Omental fat pad (tissue), 4 donors: ENCODE results near the gene NINJ1. TPM values are rescaled to one million over a fixed set of nuclear protein-coding genes. Genes with fewer than 3 reads are reported as not detected.
"Not testable (repeated sequence)": the region's sequence is repeated elsewhere in the genome, so short reads cannot be mapped to it uniquely, and the experiment has no call there.

Experiments
- ATAC-seq: fragments of 150-250 bp; one replicate; pipeline ENCODE4 v1.9.1; 2016; ENCODE audit warnings: mild to moderate bottlenecking, moderate library complexity; ENCODE audit not compliant: low FRiP score
- DNase-seq: peaks from one replicate; pipeline ENCODE4 v3.0.0-alpha.2; 2019; ENCODE audit warnings: low spot score
- CTCF ChIP-seq, 3 donors: fragments of 450-650 bp; IDR thresholded peaks; one replicate each; pipeline ENCODE4 v1.5.1; 2016 to 2017; ENCODE audit warnings: antibody characterized with exemption in 3 of 3, mild to moderate bottlenecking in 3 of 3, moderate library complexity in 2 of 3
- total RNA-seq, 4 donors: library from RNA; depleted of rRNA; stranded (reverse); fragments of >200 nt; gene quantifications; one replicate each; pipeline ENCODE4 v1.1.0, GENCODE V29; 2016

Gene NINJ1
- total RNA-seq, 4 donors from 2014 or later, result 63.3 to 137 (median 104) TPM

DNA sequence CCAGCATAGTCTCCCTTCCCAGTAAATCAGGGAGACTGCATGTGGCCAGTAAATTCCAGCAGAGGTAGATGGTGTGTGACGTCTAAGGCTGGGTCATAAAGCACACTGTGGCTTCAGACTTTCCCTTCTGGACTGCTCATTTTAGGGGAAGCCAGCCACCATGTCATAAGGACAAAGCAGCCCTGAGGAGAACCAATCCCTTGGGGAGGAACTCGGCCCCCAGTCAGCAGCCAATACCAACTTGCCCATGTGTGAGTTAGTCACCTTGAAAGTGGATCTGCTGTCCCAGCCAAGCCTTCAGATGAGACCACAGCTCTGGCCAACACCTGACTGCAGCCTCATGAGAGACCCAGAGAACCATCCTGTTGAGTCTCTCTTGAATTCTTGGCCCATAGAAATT lies 14.7 kb upstream of the NINJ1 start:
- ATAC-seq, result no peak
- DNase-seq, result no peak
- no peak for TF ChIP-seq CTCF (IDR thresholded peaks at IDR 0.05)

- ATAC-seq (no peak), DNase-seq (no peak)
- no peak for TF ChIP-seq CTCF (IDR thresholded peaks at IDR 0.05)
These were observed 13.6 kb upstream of the NINJ1 start for GRCh38 chr9:93147632-93148031.

- not testable (repeated sequence) for DNase-seq, ATAC-seq
These were observed 12.6 kb upstream of the NINJ1 start for GRCh38 chr9:93146696-93147095.

- no peak for ATAC-seq
- TF ChIP-seq CTCF (IDR thresholded peaks at IDR 0.05), result no peak
- no peak for DNase-seq
These were observed 9.9 kb upstream of the NINJ1 start for GRCh38 chr9:93143830-93144530.

DNA sequence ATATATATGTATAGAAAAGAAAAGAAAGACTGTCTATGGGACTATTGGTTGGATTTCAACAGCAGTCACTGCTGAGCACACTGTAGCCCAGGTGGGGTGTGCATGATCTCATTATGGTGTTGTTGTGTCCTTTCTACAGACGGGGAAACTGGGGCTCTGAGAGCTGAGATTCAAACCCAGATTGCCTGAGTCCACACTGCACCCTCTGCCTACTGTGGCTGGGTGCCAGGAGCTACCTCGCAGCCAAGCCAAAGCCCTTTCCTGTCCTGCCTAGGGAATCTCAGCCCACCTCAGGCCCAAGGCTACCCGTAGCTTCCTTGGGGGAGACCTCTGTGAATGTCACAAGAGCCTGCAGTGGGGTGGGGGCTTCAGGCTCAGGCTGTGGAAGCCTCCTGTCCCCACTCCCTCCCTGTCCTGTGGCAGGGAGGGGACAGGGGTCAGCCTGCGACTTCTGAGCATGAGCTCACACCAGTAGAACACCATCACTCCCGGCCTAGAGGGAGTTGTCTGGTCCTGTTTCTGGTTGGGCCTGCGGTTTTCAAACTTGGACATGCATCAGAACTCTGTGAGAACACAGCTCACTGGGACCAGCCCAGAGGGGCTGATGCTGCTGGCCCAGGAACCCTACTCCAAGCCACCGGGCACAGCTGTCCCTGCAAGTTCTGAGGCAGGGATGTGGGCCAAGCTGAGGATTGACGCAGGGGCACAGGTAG lies 7.9 kb upstream of the NINJ1 start:
- no peak for TF ChIP-seq CTCF (IDR thresholded peaks at IDR 0.05)
- ATAC-seq (no peak), DNase-seq (no peak)

DNA sequence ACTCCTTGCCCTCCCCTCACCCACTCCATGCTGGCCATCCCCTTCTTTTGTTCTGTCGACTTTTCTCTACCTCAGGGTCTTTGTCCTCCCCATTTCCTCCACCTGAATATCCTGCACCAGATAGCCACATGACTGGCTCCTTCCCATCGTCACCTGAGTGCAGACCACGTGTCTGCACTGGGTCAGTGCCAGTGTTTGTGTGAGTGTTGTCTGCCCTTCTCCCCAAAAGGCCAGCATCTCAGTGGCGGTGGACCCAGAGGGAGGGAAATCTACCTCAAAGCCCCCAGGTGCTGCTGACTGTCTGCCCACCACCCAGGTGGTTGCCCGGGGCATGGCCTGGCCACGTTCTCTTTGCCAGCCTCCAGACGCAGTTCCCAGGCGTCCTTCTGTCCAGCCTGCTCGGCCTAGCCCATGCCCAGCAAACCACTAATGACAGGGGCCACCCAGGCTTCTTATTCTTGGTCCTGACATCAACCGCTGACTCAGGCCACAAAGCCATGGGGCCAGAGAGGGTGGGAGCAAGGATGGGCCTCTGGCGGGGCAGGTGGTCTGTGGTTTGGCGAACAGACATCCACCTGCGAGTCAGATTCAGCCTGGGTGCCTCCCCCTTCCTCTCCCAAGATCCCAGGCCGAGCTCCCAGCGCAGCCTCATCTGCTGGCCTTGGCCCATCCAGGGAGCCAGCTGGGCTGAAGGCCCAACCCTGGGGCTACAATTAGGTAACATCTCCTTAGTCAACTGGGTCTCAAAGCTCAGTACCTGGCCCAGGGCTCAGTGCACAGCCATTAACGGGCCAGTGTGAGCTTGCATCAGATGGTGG lies 5.5 kb upstream of the NINJ1 start:
- DNase-seq (no peak), ATAC-seq (no peak)
- no peak for TF ChIP-seq CTCF (IDR thresholded peaks at IDR 0.05)

DNA sequence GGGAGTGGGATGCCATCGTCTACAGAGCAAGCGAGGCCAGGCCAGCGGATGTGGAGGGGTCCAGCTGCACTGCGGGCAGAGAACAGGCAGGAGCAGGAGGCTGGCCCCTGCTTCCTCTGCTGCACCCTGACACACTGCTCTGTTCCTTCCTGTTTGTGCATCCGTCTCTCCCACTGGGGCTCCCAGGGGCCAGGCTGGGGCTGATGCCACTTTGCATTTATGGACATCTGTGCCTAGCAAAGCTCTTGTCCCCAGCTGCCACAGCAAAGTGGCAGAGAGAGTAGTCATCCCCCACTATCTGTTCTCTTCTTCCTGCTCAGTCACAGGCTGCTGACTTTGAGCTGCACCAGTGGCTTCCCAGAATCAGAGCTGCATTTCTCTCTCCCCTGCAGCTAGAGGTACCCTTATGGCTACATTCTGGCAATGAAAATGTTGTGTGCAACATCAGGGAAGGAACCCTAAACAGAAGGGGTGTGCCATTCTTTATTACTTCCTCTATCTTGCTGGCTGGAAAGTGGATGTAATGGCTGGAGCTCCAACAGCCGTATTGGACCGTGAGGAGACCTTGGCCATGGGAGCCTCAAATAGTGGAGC lies 4.2 kb upstream of the NINJ1 start:
- no peak for ATAC-seq
- TF ChIP-seq CTCF (IDR thresholded peaks at IDR 0.05), result no peak

More for the DNA sequence above, 4.2 kb upstream of the NINJ1 start:
- DNase-seq, result no peak
